IMR-90 (cell line): ENCODE results near the gene RASL10A.

Experiments used
- CEBPB ChIP-seq: IDR thresholded peaks from 2 replicates; pipeline ENCODE4 v1.6.1; 2012; ENCODE audit warnings: low read depth, low read length, improper control_type of control experiment
- CTCF ChIP-seq: conservative IDR thresholded peaks from 2 replicates; pipeline ENCODE4 v1.5.1; 2012; ENCODE audit warnings: mild to moderate bottlenecking, low read depth, low read length, improper control_type of control experiment
- FOS ChIP-seq: fragments of 150-350 bp; IDR thresholded peaks from 2 replicates; pipeline ENCODE4 v1.6.1; 2016; ENCODE audit warnings: low read depth, low read length
- MAZ ChIP-seq: IDR thresholded peaks from 2 replicates; pipeline ENCODE4 v1.6.1; 2012; ENCODE audit warnings: low read depth, mild to moderate bottlenecking, low read length, improper control_type of control experiment, moderate library complexity, borderline replicate concordance
- POLR2A ChIP-seq: IDR thresholded peaks from 2 replicates; pipeline ENCODE4 v1.6.1; 2012; ENCODE audit warnings: mild to moderate bottlenecking, low read depth, low read length
- RAD21 ChIP-seq: IDR thresholded peaks from 2 replicates; pipeline ENCODE4 v1.6.1; 2012; ENCODE audit warnings: low read length, improper control_type of control experiment
- RCOR1 ChIP-seq: IDR thresholded peaks from 2 replicates; pipeline ENCODE4 v1.6.1; 2012; ENCODE audit warnings: mild to moderate bottlenecking, low read length, improper control_type of control experiment; ENCODE audit not compliant: insufficient replicate concordance
- RFX5 ChIP-seq: IDR thresholded peaks from 2 replicates; pipeline ENCODE4 v1.8.0; 2012; ENCODE audit warnings: low read depth, mild to moderate bottlenecking, low read length, moderate library complexity
- SMC3 ChIP-seq: fragments of 150-350 bp; IDR thresholded peaks from 2 replicates; pipeline ENCODE4 v1.6.1; 2016; ENCODE audit warnings: low read depth, mild to moderate bottlenecking, antibody characterized with exemption, low read length, moderate library complexity
- USF2 ChIP-seq: fragments of 150-350 bp; IDR thresholded peaks from 2 replicates; pipeline ENCODE4 v1.6.1; 2017; ENCODE audit warnings: mild to moderate bottlenecking, antibody characterized with exemption, low read length, low read depth

- TF ChIP-seq RCOR1 (no peak), CTCF (no peak), POLR2A (no peak), USF2 (no peak), MAZ (no peak), RAD21 (no peak), FOS (no peak), RFX5 (no peak), CEBPB (no peak), SMC3 (no peak)
These were observed 26.7 kb downstream of the RASL10A start for GRCh38 chr22:29288837-29289236.
